ENCODE results near the gene PODN.

Gene PODN

GRCh38 chr1:53115403-53116306, 53.6 kb downstream of the PODN start:
- DNase-seq: no peak

- no peak for DNase-seq
These were observed 54.3 kb downstream of the PODN start for GRCh38 chr1:53116307-53116810.

DNA sequence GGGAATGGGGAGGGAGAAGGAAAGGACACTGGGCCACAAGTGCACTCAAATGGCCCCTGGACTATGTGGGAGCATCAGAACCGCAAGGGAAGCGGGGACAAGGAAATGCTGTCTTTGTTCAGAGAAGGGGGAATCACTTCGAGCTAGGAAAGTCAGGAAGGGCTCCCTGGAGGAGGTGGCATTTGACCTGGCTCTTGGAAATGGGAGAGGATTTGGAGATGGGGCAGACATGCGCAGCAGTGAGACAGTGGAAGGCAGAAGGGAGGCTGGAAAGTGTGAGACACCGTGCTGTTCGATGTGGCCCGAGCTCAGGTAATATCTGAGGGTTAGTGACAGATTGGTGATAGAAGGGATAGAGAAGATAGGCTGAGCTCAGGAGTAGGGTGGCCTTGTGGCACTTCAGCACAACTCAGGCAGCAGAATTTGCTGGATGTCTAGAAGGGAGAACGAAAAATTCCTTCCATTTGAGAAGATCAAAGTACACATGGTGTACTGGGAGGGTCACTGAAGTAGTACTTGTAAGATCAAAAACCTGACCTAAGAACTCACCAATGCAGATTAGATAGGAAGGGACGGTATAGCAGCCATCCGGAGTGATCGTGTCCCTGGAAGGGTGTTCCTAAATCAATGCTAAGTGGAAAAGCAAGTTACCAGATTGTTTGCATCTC, 55.1 kb downstream of the PODN start:
- no peak for DNase-seq

DNA sequence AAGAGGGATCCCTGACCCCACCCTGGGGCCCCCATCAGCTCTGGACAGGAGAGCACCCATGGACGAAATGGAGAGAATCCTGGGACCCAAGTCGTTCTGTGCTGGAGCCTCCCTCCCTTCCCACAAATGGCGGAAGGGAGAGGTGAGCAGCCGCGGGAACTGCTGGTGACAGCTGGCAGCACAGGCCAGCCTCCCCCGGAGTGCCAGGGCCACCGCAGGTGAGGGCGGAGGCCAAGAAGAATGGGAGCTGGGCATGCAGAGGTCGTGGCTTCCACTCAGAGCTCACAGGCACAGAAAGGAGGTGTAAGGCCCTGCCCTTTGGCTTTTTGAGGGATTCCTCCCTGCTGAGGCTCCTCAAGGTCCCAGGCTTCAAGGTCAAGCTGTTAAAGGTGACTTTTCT, 55.8 kb downstream of the PODN start:
- no peak for DNase-seq

DNA sequence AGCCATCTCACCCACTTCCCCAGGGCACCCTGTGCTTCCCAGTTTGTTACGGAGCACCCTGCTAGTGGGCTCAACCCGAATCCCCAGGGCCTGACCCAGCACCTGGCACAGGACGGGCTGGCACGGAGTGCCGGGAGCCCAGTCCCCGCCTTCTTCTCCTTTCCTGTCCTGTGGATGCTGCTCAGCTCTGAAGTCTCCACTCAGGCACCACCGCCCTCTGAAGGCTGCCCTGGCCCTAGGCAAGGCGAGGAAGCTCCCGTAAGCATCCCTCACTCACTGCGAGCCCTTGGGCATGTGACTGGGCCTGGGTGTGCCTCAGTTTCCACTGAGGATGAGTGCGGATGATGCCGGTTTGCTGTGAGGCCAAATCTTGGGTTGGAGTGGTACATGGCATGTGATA, 58.6 kb downstream of the PODN start:
- no peak for DNase-seq

GRCh38 chr1:53121319-53122172, 59.5 kb downstream of the PODN start:
- peak; percentile 53 for DNase-seq

- DNase-seq: no peak
These were observed 60.3 kb downstream of the PODN start for GRCh38 chr1:53122201-53122885.

DNA sequence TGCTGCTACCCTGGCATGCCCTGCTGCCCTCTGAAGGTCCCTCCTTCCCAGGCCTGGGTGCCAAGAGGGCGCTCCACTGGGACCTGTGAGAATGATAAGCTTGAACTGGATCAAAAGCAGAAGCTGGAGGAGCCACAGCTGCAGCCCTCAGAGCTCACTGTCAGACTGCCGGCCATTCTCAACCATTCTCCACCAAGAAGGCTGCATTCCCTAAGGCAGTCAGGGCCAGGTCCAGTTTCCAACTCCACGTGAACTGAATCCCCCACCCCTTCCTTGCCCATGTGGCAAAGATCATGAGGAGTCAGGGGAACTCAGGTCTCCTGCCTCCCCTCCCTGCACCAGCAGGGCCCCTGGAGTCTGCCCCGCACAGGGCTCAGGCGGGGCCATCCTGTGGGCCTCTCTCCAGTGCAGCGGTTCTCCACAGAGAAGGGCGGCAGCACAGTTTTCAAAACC, 61.0 kb downstream of the PODN start:
- DNase-seq: no peak

- no peak for DNase-seq
These were observed 61.6 kb downstream of the PODN start for GRCh38 chr1:53123453-53124140.

- DNase-seq: no peak
These were observed 63.1 kb downstream of the PODN start for GRCh38 chr1:53125122-53125521.

GRCh38 chr1:53125623-53126360, 63.8 kb downstream of the PODN start:
- DNase-seq: no peak

GRCh38 chr1:53126495-53126894, 64.5 kb downstream of the PODN start:
- DNase-seq: no peak

GRCh38 chr1:53127546-53127945, 65.5 kb downstream of the PODN start:
- no peak for DNase-seq

DNA sequence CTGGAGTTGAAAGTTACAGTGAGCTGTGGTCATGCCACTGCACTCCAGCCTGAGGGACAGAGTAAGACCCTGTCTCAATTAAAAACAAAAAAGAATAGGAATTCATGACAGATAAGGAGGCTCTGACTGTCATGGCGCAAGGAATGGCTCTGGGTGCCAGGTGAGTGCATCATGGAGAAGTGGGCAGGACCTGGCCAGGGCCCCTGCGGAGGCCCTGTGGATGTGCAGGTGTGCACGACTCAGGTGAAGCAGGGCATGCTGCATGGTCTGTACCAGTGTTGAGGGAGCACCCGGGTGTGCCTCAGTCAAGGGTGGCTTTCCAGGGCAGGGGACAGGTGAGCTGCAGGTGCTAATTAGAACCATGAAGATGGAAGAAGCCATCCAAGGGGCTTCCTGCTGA, 66.4 kb downstream of the PODN start:
- DNase-seq: no peak

DNA sequence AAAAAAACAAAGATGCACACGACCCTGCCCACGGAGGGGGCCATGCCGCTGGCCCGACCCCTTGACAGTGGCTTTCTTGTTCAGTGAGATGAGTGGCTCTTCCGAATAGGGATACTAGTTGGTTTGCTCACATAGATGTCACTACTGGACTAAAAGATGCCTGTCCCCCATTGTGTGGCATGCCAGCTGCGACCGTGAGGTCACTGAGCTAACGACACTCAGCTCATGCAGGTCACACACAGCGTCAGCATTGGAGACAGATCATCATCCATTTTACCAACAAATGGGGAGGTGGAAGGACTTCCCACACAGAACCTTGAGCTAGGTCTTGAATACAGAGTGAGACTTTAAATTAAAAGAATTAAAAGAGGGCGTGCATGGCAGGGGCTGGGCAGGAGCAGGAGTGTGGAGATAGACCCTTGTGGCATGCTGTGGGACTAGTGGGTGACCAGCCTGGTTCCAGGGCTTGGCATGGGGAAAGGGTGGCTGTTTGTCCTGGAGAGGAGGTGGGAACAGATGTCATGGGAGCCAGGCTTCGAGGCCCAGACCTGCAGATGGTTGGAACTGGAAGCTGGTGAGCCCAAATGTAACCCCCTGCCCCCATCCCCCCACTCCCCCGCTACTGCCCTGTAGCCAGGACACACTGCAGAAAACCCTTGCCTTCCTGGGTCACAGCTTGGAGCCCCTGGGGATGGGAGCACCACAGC, 68.0 kb downstream of the PODN start:
- no peak for DNase-seq

DNA sequence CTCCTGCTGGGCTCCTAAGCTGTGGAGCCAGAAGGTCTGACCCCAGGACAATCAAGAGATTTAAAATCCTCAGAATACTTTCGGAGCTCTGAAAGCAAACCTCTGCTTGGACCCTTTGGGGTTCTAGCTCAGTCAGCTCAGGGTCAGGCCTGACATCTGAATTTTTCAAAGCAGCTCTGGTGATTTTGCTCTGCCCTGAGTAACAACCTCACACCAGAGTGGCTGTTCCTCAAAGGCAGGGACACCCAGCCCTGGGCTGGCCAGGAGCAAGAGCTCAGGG, 68.5 kb downstream of the PODN start:
- no peak for DNase-seq

DNA sequence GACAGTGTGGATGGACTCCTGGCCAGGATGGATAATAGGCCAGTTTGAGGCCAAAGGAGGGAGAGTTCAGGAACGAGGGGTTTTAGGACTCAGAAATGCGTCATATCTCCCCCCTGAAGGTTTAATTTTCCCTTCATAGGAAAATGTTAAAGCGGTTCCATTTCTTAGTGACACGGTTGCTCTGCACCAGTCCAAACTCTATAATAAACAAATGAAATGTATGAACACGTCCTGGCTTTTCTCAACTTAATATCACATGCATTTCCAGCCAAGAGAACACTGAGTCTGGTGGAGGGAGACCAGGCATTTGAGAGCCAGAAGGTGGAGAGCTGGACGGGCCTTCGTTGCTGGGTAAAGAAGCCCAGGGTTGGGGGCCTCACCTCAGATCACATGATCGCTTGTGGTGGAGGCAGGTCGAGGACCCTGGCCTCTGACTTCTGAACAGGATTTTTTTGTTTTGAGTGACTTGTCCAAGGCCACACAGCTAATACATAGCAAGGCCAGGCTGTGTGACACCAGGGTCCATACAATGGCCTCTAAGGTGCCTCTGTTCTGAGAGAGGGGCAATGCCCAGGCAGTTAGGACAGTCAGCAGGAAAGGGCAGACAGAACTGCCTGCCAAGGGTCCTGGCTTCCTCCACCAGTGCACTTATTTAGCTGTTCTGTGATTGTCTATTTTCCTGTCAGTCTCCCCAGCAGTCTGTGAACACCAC, 69.0 kb downstream of the PODN start:
- DNase-seq: no peak

DNA sequence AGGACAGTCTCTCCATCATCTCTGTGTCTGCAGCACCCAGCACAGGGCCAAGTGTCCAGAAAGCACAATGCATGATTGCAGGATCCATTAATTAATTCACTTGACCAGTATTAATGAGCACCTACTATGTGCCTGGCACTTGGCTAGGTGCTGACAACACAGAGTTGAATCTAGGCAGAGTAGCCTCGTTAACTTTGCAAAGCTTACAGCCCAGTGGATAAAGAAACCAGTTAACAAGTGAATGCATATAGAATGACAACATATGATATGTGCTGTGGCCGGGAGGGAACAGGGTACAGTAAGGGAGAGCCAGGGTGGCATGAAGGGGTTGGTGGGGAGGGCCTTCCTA, 69.6 kb downstream of the PODN start:
- DNase-seq: no peak

DNA sequence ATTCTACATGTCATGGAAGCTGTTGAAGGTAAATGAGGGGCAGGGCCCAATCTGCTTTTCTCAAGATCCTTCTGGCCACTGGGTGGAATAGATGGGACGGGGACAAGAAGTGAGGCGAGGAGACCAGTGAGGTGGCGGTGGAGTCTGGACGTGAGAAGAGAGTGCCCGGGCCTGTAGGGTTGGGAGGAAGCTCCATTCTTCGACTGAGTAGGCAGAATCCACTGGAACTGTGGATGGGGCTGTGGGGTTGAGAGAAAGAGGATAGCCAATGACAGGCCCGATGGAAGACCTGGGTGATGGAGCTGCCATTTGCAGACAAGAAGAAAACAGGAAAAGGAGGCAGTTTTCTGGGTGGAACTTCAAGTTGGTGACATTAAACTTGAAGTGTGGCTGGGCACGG, 70.2 kb downstream of the PODN start:
- DNase-seq: no peak
